Right lobe of liver (tissue), 6 donors: ENCODE results near the gene TUBG1. TPM values are rescaled to one million over a fixed set of nuclear protein-coding genes. Genes with fewer than 3 reads are reported as not detected.

Experiments used
- ATAC-seq, 4 donors: fragments of 200-7000 bp; cut with Tn5 transposase; one replicate each; pipeline ENCODE4 v1.9.1; 2020; ENCODE audit warnings: mild to moderate bottlenecking in 4 of 4, moderate library complexity in 4 of 4
- DNase-seq, 3 donors: peaks; one replicate each; pipeline ENCODE4 v3.0.0-alpha.2; 2020
- H3K27ac ChIP-seq, 3 donors: fragments of 200-600 bp; one replicate each; pipeline ENCODE4 v1.8.0; 2022
- H3K27me3 ChIP-seq, 2 donors: fragments of 200-600 bp; one replicate each; pipeline ENCODE4 v1.8.0; 2022
- H3K36me3 ChIP-seq, 4 donors: fragments of 200-600 bp; sonication (generic) in 1 of 4; one replicate each; pipeline versions ENCODE4 v1.5.1 to v1.8.0; 2017 to 2022; ENCODE audit warnings: control low read depth in 1 of 4
- H3K4me1 ChIP-seq, 4 donors: fragments of 200-600 bp; sonication (generic) in 1 of 4; one replicate each; pipeline versions ENCODE4 v1.5.1 to v1.8.0; 2017 to 2022; ENCODE audit warnings: control low read depth in 1 of 4
- H3K4me3 ChIP-seq, 3 donors: fragments of 200-600 bp; one replicate each; pipeline ENCODE4 v1.8.0; 2022
- H3K9me3 ChIP-seq, 4 donors: fragments of 200-600 bp; sonication (generic) in 1 of 4; one replicate each; pipeline versions ENCODE4 v1.5.1 to v1.8.0; 2017 to 2022; ENCODE audit warnings: control low read depth in 1 of 4
- POLR2A ChIP-seq: fragments of 450-650 bp; IDR thresholded peaks from one replicate; pipeline ENCODE4 v1.6.1; 2017; ENCODE audit warnings: antibody characterized with exemption, mild to moderate bottlenecking
- WGBS: methylation state at CpG from one replicate; pipeline ENCODE4 v1.1.6; 2018; ENCODE audit warnings: low coverage, low lambda C conversion rate; ENCODE audit not compliant: insufficient coverage; ENCODE audit errors: missing lambda C conversion rate; 5-methylcytosine and 5-hydroxymethylcytosine counted together
- intact Hi-C, 2 donors: fragments of 100-400 bp; cut with DNase I; formaldehyde crosslinking; loops; one replicate each; pipeline versions ENCODE4 v1.11.2 to v1.14.1; 2022
- total RNA-seq, 6 experiments: library from RNA; depleted of rRNA in 2 of 6; stranded (reverse); fragments of >200 nt in 2 of 6; fragmentation: NEBNext Ultra II Directional in 3 of 6; extraction: Animal tissue kit (Norgen Biotek cat#: 25700) in 3 of 6; gene quantifications; one replicate each; pipeline versions ENCODE4 v1.1.0 to v1.2.4, GENCODE V29; 2016 to 2023
- TF ChIP-seq, protein P1 (sequence below), 4 donors: fragments of 200-600 bp in 3 of 4; fragments of 450-650 bp in 1 of 4; IDR thresholded peaks; one replicate each; pipeline versions ENCODE4 v1.5.1 to v1.8.0; 2016 to 2022; ENCODE audit warnings: antibody characterized with exemption in 4 of 4, mild to moderate bottlenecking in 2 of 4
- donor health status: DM: no; HTN: yes; CAD: no.
- donor health status: DM: no; HTN: no; CAD: no.
- donor health status: DM: no; HTN: no; CAD: no.
- donor health status: DM: no; HTN: yes; CAD: no.
- donor health status: DM: no; HTN: yes; CAD: no.

Gene TUBG1
- total RNA-seq, 6 experiments from 2014 or later, result 17.9 to 44.5 (median 22.0) TPM

DNA sequence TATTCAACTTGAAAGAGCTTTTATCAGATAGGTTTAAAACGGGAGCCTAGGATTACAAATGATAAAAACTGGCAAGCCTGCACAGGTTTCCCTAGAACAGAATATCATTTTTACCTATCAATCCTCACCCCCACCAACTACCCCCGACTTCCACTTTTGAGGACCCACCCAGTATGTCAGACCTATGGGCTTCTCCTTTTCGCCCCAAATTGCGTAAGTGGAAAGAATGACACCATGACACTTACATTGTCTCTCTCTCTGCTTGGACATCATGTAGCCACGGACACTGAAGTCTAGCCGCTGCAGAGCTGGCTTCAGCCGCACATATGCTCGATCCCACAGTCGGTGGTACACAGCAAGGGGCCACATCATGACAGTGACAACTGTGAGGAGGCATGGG is 24.6 kb upstream of the TUBG1 start:
- intact Hi-C loops, result loop anchor here in 1 of 2 donors (10.0 kb wide), 1 partner anchor 100 kb away; the partner anchor contains the start of genes CCR10 and CNTNAP1
- ATAC-seq (peak; percentile 27 to 62 (median 34)), DNase-seq (no peak)
- Histone ChIP-seq H3K27me3 (no peaks in the 10 kb centered on the region), H3K27ac (no peak overlapping the region), H3K9me3 (no peaks in the 10 kb centered on the region), H3K4me1 (no peaks in the 10 kb centered on the region), H3K4me3 (no peak overlapping the region), H3K36me3 (peaks cover 9 to 86% (median 36%) of the 10 kb centered on the region in 4 donors)
- whole genome bisulfite sequencing, result 89% methylated on average over 9 of the region's 9 CpGs
- no peak for TF ChIP-seq POLR2A
- TF ChIP-seq, protein P1, sequence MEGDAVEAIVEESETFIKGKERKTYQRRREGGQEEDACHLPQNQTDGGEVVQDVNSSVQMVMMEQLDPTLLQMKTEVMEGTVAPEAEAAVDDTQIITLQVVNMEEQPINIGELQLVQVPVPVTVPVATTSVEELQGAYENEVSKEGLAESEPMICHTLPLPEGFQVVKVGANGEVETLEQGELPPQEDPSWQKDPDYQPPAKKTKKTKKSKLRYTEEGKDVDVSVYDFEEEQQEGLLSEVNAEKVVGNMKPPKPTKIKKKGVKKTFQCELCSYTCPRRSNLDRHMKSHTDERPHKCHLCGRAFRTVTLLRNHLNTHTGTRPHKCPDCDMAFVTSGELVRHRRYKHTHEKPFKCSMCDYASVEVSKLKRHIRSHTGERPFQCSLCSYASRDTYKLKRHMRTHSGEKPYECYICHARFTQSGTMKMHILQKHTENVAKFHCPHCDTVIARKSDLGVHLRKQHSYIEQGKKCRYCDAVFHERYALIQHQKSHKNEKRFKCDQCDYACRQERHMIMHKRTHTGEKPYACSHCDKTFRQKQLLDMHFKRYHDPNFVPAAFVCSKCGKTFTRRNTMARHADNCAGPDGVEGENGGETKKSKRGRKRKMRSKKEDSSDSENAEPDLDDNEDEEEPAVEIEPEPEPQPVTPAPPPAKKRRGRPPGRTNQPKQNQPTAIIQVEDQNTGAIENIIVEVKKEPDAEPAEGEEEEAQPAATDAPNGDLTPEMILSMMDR (IDR thresholded peaks at IDR 0.05), result no peak

DNA sequence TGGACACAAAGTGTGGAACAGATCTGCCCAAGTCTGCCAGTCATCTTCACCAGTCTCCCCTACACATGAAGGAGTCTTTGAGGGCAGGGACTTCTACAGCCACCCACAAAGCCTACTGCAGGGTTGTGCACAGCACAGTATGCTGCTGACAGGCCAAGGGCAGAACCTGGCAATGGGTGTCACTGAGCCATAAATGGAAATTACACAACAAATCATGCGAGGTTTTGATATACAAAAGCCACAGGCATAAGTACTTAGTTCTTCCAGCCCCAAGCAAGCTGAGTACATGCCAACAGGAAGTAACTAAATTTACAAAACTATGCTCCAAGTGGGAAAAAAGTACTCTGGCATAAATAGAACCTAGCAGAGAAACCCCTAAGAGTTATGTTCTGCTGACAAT is 24.1 kb upstream of the TUBG1 start:
- intact Hi-C loops, result loop anchor here in 1 of 2 donors (10.0 kb wide), 1 partner anchor 99 kb away; the partner anchor contains the start of genes CCR10 and CNTNAP1
- Histone ChIP-seq H3K4me3 (no peak overlapping the region), H3K4me1 (no peaks in the 10 kb centered on the region), H3K27ac (no peak overlapping the region), H3K36me3 (peaks cover 9 to 85% (median 37%) of the 10 kb centered on the region in 4 donors), H3K9me3 (no peaks in the 10 kb centered on the region), H3K27me3 (no peaks in the 10 kb centered on the region)
- TF ChIP-seq, protein P1 (IDR thresholded peaks at IDR 0.05), result no peak
- no peak for TF ChIP-seq POLR2A
- WGBS, result 29% methylated on average over 1 of the region's 1 CpG
- DNase-seq (no peak), ATAC-seq (peak; percentile 18 to 67 (median 50))

DNA sequence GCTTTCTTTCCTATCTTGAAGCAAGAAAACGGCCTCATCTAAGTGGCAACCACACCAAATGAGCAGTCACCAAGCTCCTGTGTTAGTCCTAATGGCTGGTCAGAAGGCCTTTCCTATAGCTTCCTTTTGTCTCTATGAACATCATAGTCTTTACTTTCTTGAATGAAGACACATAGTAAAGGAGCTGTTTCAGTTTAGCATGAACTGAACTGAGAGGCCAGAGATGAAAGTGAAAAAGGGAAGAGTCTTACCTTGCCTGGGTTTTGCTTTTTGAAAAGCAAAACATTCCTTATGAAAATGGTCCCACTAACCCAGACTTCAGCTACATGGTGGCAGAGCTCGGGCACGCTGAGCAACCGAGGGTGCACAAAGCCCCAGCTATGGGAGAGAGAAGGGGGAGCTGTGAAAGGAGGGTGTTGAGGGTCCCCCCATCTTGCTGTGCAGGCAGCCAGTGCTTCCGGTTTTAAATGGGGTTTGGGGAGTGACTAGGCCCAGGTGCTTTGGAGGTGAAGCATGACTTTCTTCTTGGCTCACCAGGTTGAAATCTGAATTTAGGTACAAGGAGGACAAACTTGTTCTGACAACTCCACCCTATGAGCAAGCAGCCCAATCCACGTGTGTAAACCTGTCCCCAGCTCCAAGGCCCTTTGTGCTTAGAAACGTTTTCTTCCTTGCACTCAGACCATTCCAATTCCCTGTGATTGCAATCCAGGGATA is 22.8 kb upstream of the TUBG1 start:
- Histone ChIP-seq H3K9me3 (no peaks in the 10 kb centered on the region), H3K27ac (no peak overlapping the region), H3K4me1 (no peaks in the 10 kb centered on the region), H3K27me3 (no peaks in the 10 kb centered on the region), H3K4me3 (no peak overlapping the region), H3K36me3 (peaks cover 9 to 89% (median 39%) of the 10 kb centered on the region in 4 donors)
- WGBS, result 85% methylated on average over 5 of the region's 7 CpGs
- intact Hi-C loops, result loop anchor here in 1 of 2 donors (10.0 kb wide), 1 partner anchor 98 kb away; the partner anchor contains the start of genes CCR10 and CNTNAP1
- DNase-seq (no peak), ATAC-seq (no peak)
- no peak for TF ChIP-seq POLR2A
- TF ChIP-seq, protein P1 (IDR thresholded peaks at IDR 0.05), result no peak

DNA sequence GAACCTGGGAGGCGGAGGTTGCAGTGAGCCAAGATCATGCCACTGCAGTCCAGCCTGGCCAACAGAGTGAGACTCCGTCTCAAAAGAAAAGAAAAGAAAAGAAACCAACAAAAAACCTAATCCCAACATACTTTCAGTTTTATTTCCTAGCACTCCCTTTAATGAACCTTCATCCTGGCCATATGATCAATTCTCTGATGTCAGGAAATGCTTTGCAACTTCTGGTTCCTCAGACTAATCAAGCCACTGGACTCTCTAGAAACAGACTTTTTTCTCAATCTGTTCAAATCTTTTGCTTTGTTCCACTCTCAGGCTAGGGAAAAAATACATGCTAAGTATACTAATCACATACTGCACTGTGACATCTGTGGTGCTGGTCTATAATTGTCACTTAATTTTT is 18.6 kb upstream of the TUBG1 start:
- Histone ChIP-seq H3K9me3 (no peaks in the 10 kb centered on the region), H3K27me3 (no peaks in the 10 kb centered on the region), H3K4me3 (no peak overlapping the region), H3K4me1 (no peaks in the 10 kb centered on the region), H3K36me3 (peaks cover 0 to 51% (median 23%) of the 10 kb centered on the region in 4 donors), H3K27ac (no peak overlapping the region)
- WGBS, result 50% methylated on average over 1 of the region's 2 CpGs
- DNase-seq, result no peak
- TF ChIP-seq, protein P1 (IDR thresholded peaks at IDR 0.05), result no peak
- no peak for TF ChIP-seq POLR2A
- intact Hi-C loops, result no loop called here
- no peak for ATAC-seq
